Neural cell (in vitro differentiated cells): ENCODE measurements around the gene CD58.
"Not testable (repeated sequence)": the region's sequence is repeated elsewhere in the genome, so short reads cannot be mapped to it uniquely, and the experiment has no call there.

Experiments
- CTCF ChIP-seq: fragments of 450-650 bp; IDR thresholded peaks from 2 replicates; pipeline ENCODE4 v1.5.1; 2014; ENCODE audit warnings: antibody characterized with exemption, mild to moderate bottlenecking, moderate library complexity; ENCODE audit not compliant: poor library complexity, severe bottlenecking
- EP300 ChIP-seq: fragments of 450-650 bp; conservative IDR thresholded peaks from 2 replicates; pipeline ENCODE4 v1.6.1; 2014; ENCODE audit warnings: antibody characterized with exemption, mild to moderate bottlenecking, moderate library complexity; ENCODE audit not compliant: poor library complexity, severe bottlenecking
- SMC3 ChIP-seq: fragments of 450-650 bp; conservative IDR thresholded peaks from 2 replicates; pipeline ENCODE4 v1.6.1; 2014; ENCODE audit warnings: antibody characterized with exemption, mild to moderate bottlenecking, moderate library complexity; ENCODE audit not compliant: poor library complexity

GRCh38 chr1:116591006-116591950 lies 20.5 kb upstream of the CD58 start:
- not testable (repeated sequence) for TF ChIP-seq EP300, CTCF, SMC3
